Measurements from ENCODE around the gene CDKN2B.

GRCh38 chr9:21991072-21991959 lies 17.8 kb downstream of the CDKN2B start:
- TF ChIP-seq CTCF (IDR thresholded peaks at IDR 0.05) (no peak), POLR2A (IDR thresholded peaks at IDR 0.05) (no peak)
